Left lung (tissue), 8 donors: ENCODE results near the gene MAJIN. TPM values are rescaled to one million over a fixed set of nuclear protein-coding genes. Genes with fewer than 3 reads are reported as not detected.

Source experiments
- microRNA-seq, 2 donors: library from miRNA; unstranded; fragments of <30 nt; microRNA quantifications; one replicate each; pipeline ENCODE4, GENCODE V29; 2019
- polyA plus RNA-seq, 6 donors: library from polyadenylated mRNA; unstranded; fragments of 120-200 nt; gene quantifications; one replicate each; pipeline ENCODE4 v1.2.1, GENCODE V29; 2013; ENCODE audit not compliant: insufficient read length in 6 of 6
- total RNA-seq, 2 donors: library from RNA; stranded (reverse); fragmentation: NEBNext Ultra II Directional; extraction: Animal tissue kit (Norgen Biotek cat#: 25700); gene quantifications; one replicate each; pipeline ENCODE4 v1.2.1, GENCODE V29; 2021
- donor health status: DM: no; HTN: yes; CAD: no.
- donor health status: DM: no; HTN: no; CAD: no.

MAJIN gene
- total and polyA plus RNA-seq, 8 donors, result 0.11 to 0.14 TPM; not detected in 6

Small RNA genes within 50 kb of the gene (microRNA-seq; reads per million reads assigned to microRNA genes)
- gene MIR6749 (0.27 to 0.34 reads per million in 2 donors), gene MIR6750 (0.50 to 1.2 reads per million in 2 donors), gene MIR6879 (0.41 to 1.0 reads per million in 2 donors)

Other genes with a start within 250 kb of the MAJIN start
- 1 to 10 TPM; 3.5 to 7.9 TPM for gene NRXN2, start 248.9 kb downstream of the MAJIN start, total RNA-seq
- 10 to 100 TPM in 4 of 6 donors, 1 to 10 TPM in 2; 6.8 to 15.0 (median 10.9) TPM for gene NRXN2, start 248.9 kb downstream of the MAJIN start, polyA plus RNA-seq
- gene RASGRP2, start 228.0 kb downstream of the MAJIN start, total RNA-seq, result 10 to 100 TPM; 10.8 to 35.3 TPM
- gene RASGRP2, start 228.0 kb downstream of the MAJIN start, polyA plus RNA-seq, result 10 to 100 TPM in 2 of 6 donors, 1 to 10 TPM in 4; 9.0 to 11.8 (median 9.4) TPM
- gene PYGM, start 212.1 kb downstream of the MAJIN start, total RNA-seq, result 1 to 10 TPM; 1.3 to 3.7 TPM
- 1 to 10 TPM; 2.2 to 4.4 (median 3.5) TPM for gene PYGM, start 212.1 kb downstream of the MAJIN start, polyA plus RNA-seq
- gene SF1, start 193.6 kb downstream of the MAJIN start, total RNA-seq, result 100 to 1,000 TPM; 169 to 228 TPM
- 100 to 1,000 TPM; 437 to 519 (median 453) TPM for gene SF1, start 193.6 kb downstream of the MAJIN start, polyA plus RNA-seq
- gene MAP4K2, start 168.9 kb downstream of the MAJIN start, total RNA-seq, result 10 to 100 TPM; 19.3 to 23.2 TPM
- 10 to 100 TPM; 42.3 to 48.2 (median 46.6) TPM for gene MAP4K2, start 168.9 kb downstream of the MAJIN start, polyA plus RNA-seq
- gene MEN1, start 161.6 kb downstream of the MAJIN start, total RNA-seq, result 10 to 100 TPM; 26.9 to 29.3 TPM
- gene MEN1, start 161.6 kb downstream of the MAJIN start, polyA plus RNA-seq, result 10 to 100 TPM; 33.0 to 46.5 (median 38.9) TPM
- gene CDC42BPG, start 127.5 kb downstream of the MAJIN start, total RNA-seq, result 10 to 100 TPM; 18.0 to 25.9 TPM
- 10 to 100 TPM in 1 of 6 donors, 1 to 10 TPM in 5; 6.8 to 10.3 (median 8.6) TPM for gene CDC42BPG, start 127.5 kb downstream of the MAJIN start, polyA plus RNA-seq
- 100 to 1,000 TPM in 1 of 2 donors, 10 to 100 TPM in 1; 73.0 to 153 TPM for gene EHD1, start 93.5 kb downstream of the MAJIN start, total RNA-seq
- gene EHD1, start 93.5 kb downstream of the MAJIN start, polyA plus RNA-seq, result 10 to 100 TPM; 44.7 to 63.8 (median 52.9) TPM
- gene ATG2A, start 54.9 kb downstream of the MAJIN start, total RNA-seq, result 10 to 100 TPM; 21.9 to 23.5 TPM
- gene ATG2A, start 54.9 kb downstream of the MAJIN start, polyA plus RNA-seq, result 10 to 100 TPM; 14.2 to 21.1 (median 17.5) TPM
- gene PPP2R5B, start 47.4 kb downstream of the MAJIN start, total RNA-seq, result 10 to 100 TPM; 24.4 to 29.9 TPM
- 10 to 100 TPM; 12.1 to 14.4 (median 13.5) TPM for gene PPP2R5B, start 47.4 kb downstream of the MAJIN start, polyA plus RNA-seq
- not detected for gene GPHA2, start 36.2 kb downstream of the MAJIN start, total RNA-seq
- under 1 TPM in 3 of 6 donors, not detected in 3; 0.25 to 0.60 (median 0.49) TPM for gene GPHA2, start 36.2 kb downstream of the MAJIN start, polyA plus RNA-seq
- gene BATF2, start 24.9 kb upstream of the MAJIN start, total RNA-seq, result 1 to 10 TPM; 3.2 to 8.1 TPM
- 1 to 10 TPM; 2.6 to 3.7 (median 3.5) TPM for gene BATF2, start 24.9 kb upstream of the MAJIN start, polyA plus RNA-seq
- 10 to 100 TPM; 85.3 to 89.9 TPM for gene ARL2, start 42.1 kb upstream of the MAJIN start, total RNA-seq
- 10 to 100 TPM; 42.2 to 58.3 (median 48.1) TPM for gene ARL2, start 42.1 kb upstream of the MAJIN start, polyA plus RNA-seq
- gene SNX15, start 55.3 kb upstream of the MAJIN start, total RNA-seq, result 10 to 100 TPM; 22.6 to 27.4 TPM
- gene SNX15, start 55.3 kb upstream of the MAJIN start, polyA plus RNA-seq, result 10 to 100 TPM; 22.0 to 26.3 (median 23.3) TPM
- gene SAC3D1, start 69.1 kb upstream of the MAJIN start, total RNA-seq, result 10 to 100 TPM; 13.2 to 15.4 TPM
- gene SAC3D1, start 69.1 kb upstream of the MAJIN start, polyA plus RNA-seq, result 10 to 100 TPM in 4 of 6 donors, 1 to 10 TPM in 2; 8.9 to 14.0 (median 11.1) TPM
- gene NAALADL1, start 86.4 kb upstream of the MAJIN start, total RNA-seq, result 10 to 100 TPM in 1 of 2 donors, 1 to 10 TPM in 1; 8.5 to 10.4 TPM
- gene NAALADL1, start 86.4 kb upstream of the MAJIN start, polyA plus RNA-seq, result 10 to 100 TPM; 11.5 to 20.7 (median 15.4) TPM
- gene CDCA5, start 111.9 kb upstream of the MAJIN start, total RNA-seq, result 10 to 100 TPM in 1 of 2 donors, 1 to 10 TPM in 1; 7.1 to 11.3 TPM
- gene CDCA5, start 111.9 kb upstream of the MAJIN start, polyA plus RNA-seq, result 10 to 100 TPM; 12.7 to 27.9 (median 17.1) TPM
- 10 to 100 TPM; 32.6 to 36.4 TPM for gene ZFPL1, start 112.1 kb upstream of the MAJIN start, total RNA-seq
- 10 to 100 TPM; 24.9 to 30.4 (median 27.7) TPM for gene ZFPL1, start 112.1 kb upstream of the MAJIN start, polyA plus RNA-seq
- 10 to 100 TPM; 79.4 to 86.8 TPM for gene VPS51, start 124.1 kb upstream of the MAJIN start, total RNA-seq
- 100 to 1,000 TPM in 4 of 6 donors, 10 to 100 TPM in 2; 97.2 to 143 (median 118) TPM for gene VPS51, start 124.1 kb upstream of the MAJIN start, polyA plus RNA-seq
- gene TM7SF2, start 139.8 kb upstream of the MAJIN start, total RNA-seq, result 10 to 100 TPM; 37.1 to 41.0 TPM
- 10 to 100 TPM; 16.1 to 25.5 (median 21.5) TPM for gene TM7SF2, start 139.8 kb upstream of the MAJIN start, polyA plus RNA-seq
- 10 to 100 TPM in 1 of 2 donors, 1 to 10 TPM in 1; 8.0 to 10.6 TPM for gene ZNHIT2, start 145.6 kb upstream of the MAJIN start, total RNA-seq
- 1 to 10 TPM; 3.1 to 6.2 (median 4.9) TPM for gene ZNHIT2, start 145.6 kb upstream of the MAJIN start, polyA plus RNA-seq
- gene FAU, start 150.0 kb upstream of the MAJIN start, total RNA-seq, result 100 to 1,000 TPM; 621 to 685 TPM
- gene FAU, start 150.0 kb upstream of the MAJIN start, polyA plus RNA-seq, result 1,000 to 10,000 TPM in 1 of 6 donors, 100 to 1,000 TPM in 5; 705 to 1,036 (median 867) TPM
- gene MRPL49, start 150.2 kb upstream of the MAJIN start, total RNA-seq, result 10 to 100 TPM; 46.8 to 47.2 TPM
- gene MRPL49, start 150.2 kb upstream of the MAJIN start, polyA plus RNA-seq, result 10 to 100 TPM; 39.3 to 44.4 (median 41.9) TPM
- gene SYVN1, start 162.4 kb upstream of the MAJIN start, total RNA-seq, result 10 to 100 TPM; 63.5 to 74.5 TPM
- gene SYVN1, start 162.4 kb upstream of the MAJIN start, polyA plus RNA-seq, result 10 to 100 TPM; 37.2 to 53.4 (median 45.2) TPM
- not detected for gene SPDYC, start 198.1 kb upstream of the MAJIN start, total RNA-seq
- gene SPDYC, start 198.1 kb upstream of the MAJIN start, polyA plus RNA-seq, result not detected
- gene CAPN1, start 209.8 kb upstream of the MAJIN start, total RNA-seq, result 100 to 1,000 TPM; 232 to 248 TPM
- gene CAPN1, start 209.8 kb upstream of the MAJIN start, polyA plus RNA-seq, result 100 to 1,000 TPM in 1 of 6 donors, 10 to 100 TPM in 5; 80.5 to 100 (median 86.0) TPM